ENCODE measurements around the gene HYDIN.
A peak's percentile ranks its signal among the peaks of the same experiment; 100 is the strongest.
"Not testable (repeated sequence)": the region's sequence is repeated elsewhere in the genome, so short reads cannot be mapped to it uniquely, and the experiment has no call there.

Gene HYDIN

DNA sequence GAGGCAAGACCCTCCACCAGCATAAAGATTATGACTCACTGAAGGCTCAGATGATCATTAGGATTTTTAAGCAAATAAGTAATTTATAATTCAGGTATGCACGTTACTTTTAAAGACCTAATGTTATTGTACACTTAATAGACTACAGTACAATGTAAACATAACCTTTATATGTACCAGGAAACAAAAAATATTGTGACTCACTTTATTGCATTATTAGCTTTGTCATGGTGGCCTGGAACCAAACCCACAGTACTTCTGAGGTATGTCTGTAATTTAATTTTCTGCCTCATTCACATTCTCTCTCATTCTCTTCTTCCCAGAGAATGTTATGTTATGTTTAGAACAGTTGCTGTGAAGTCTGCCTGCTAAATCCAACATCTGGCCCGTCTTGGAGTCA is 407.8 kb downstream of the HYDIN start:
- not testable (repeated sequence) for DNase-seq

DNA sequence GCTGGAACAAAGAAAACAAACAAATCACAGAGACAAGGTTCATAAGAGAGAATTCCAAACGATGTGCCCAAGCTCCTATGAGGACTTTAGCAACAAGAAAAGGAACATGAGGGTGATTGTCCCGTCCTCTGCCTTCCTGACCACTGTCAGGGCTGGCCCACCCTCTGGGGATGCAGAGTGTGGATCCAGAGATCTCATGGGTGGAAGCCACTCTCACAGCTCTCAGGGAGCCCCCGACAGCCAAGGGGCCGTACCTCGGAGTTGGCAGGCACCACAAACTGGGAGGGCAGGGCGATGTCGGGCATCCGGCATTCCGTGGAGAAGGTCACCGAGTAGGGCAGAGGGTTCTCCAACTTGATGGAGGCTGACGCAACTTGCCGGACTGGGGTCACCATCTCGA is 412.4 kb downstream of the HYDIN start:
- DNase-seq, result not testable (repeated sequence)

DNA sequence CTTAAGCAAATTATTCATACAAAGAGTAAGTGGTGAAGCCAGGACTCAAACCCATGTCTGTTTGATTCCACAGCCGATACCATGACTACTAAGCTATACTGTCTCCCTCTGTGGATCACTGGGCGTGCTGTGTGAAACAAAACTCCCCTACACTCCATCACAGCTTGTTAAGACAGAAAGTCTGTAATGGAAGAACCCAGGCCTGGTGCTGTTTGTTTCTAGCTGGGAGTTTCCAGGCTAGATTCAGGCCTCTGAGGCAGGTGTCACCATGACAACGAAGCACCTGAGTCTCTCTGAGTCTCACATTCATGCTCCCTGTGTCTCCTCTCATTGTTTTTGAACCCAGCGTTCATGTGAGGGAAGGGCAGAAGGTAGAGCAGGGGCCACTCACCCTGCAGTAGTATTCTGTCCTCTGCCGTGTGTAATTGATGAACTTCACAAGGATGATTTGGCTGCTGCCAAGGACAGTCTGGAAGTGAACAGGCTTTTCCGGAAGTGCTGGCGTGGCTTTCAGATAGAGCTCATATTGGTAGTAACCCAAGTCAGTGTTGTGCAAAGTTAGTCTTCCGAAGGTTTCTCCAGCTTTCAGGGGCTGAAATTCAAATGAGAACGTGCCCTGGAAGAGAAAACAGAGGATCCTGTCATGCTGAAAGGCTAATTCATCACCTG is 421.0 kb downstream of the HYDIN start:
- DNase-seq, result no peak

DNA sequence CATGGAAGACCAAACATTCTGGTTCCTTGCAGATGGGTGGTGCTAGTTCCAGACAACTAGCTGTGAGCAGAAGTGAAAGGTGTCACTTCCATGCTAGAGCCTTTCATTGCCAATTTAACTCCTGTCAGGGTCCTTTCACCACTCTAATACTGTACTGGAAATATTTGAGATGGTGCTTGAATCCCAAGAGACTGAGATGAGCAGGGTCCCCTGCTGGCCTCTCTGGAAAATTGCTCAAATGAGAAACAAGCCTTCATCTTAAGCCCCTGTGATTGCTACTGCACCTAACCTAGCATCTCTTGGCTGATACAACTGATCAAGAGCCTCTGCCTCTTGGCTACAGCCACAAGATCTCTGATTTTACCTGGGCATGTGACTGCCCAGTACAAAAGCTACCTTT is 422.2 kb downstream of the HYDIN start:
- DNase-seq, result no peak

DNA sequence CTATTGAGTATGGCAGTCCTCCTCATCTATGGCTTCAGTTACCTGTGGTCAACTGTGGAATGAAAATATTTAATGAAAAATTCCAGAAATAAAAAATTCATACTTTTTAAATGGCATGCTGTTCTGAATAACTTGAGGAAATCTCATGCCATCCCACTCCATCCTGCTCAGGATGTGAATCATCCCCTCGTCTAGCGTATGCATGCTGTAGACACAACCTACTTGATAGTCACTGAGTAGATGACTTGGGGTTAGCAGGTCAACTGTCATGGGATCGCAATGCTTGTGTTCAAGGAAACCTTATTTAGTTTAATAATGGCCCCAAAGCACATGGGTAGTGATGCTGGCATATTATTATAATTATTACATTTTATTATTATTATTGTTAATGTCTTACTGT is 424.7 kb downstream of the HYDIN start:
- peak; percentile 83 for DNase-seq

DNA sequence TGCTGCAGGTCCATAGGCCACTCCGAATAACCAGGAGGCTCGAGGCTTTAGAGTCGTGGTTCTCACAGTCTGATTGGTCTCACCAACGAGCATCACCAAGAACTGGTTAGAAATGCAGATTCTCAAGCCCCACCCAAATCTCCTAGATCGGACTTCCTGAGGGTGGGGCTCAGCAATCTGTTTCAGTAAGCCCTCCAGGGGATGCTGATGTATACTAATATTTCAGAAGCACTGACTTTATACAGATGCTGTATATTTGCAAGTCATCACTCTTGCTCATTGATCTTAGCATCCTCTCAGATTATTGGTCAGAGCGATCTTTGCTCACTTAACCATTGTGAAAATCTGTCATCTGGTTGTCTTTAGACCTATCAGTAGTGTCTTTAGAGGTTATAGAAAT is 425.1 kb downstream of the HYDIN start:
- no peak for DNase-seq

DNA sequence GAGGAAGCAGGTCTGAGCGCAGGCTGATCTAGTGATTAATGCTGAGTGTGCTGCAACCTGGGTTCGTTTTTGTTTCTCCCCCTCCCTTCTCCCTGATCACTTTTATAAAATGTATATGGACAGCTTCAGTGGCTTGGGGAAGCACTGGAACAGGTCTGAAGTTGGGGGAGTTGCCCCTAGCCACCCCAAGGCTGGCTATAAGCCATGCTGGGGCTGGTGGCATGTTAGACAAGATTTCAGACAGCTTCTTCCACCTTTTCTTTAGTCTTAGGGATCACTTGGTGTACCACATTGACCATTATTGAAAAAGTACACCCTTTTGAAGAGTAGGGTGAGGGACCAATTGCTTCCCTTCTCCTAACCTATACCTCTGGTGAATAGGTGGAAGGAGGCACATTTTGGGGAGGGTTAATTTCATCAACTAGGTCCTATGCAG is 425.8 kb downstream of the HYDIN start:
- DNase-seq, result no peak

DNA sequence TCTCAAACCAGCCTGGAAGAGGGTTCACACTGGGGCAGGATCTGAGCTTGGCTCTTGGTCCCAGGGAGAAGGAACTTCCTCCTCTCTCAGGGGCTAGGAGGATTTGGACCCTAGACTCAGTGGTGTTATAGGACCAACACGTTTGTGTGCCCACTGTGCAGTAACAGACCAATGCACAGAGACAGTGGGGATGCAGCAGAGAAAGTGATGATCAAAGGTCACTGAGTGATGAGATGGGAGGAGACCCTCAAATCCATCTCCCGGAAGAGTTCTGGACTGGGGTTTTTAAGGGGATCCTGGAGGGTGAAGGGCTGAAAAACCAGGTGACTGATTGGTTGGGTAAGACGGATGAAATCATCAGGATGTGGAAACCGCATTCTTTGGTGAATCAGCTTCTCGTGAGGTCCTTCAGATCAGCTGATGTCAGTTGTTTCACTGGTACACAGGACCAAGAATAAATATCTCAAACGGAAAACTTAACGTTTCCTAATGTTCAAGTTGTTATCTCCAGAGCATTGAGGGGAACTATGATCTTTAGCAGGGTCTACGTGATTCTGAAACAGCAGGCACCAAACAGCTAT is 426.3 kb downstream of the HYDIN start:
- peak; percentile 54 for DNase-seq

DNA sequence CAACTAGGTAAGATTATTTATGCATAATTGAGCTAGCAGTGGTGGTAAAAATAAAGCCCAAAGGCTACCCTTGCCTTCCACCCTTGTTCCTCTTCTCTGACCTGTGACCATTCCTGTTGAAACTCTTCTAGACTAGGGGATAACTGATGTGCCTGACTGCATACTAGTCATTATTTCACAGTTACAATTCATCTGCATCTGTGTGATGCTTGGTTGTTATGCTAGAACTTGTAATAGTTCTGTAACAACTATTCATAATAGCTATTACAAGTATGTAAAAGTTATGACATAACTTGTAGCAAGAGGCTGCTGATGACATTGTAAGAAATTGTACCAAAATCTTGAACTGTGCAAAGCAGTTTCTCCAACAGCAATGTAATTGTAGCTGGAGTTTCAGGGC is 427.2 kb downstream of the HYDIN start:
- peak; percentile 23 for DNase-seq

DNA sequence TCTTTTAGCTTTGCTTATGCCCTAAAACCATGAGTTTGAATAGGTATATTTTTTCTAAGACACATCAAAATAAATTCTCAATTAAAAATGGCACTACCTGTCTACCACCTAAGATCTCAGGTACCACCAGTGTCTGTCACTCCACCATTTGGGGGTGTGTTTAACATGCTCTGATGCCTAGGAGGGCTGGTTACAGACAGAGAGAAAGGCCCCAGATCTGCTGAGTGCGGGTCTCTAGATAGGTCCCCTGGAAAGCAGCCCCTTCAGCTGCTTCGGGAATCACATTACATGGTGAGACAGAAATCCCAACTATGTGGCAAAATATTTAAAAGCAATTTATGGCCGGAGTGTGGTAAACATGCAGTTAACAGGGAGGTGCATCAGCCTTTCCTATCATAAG is 428.9 kb downstream of the HYDIN start:
- no peak for DNase-seq

DNA sequence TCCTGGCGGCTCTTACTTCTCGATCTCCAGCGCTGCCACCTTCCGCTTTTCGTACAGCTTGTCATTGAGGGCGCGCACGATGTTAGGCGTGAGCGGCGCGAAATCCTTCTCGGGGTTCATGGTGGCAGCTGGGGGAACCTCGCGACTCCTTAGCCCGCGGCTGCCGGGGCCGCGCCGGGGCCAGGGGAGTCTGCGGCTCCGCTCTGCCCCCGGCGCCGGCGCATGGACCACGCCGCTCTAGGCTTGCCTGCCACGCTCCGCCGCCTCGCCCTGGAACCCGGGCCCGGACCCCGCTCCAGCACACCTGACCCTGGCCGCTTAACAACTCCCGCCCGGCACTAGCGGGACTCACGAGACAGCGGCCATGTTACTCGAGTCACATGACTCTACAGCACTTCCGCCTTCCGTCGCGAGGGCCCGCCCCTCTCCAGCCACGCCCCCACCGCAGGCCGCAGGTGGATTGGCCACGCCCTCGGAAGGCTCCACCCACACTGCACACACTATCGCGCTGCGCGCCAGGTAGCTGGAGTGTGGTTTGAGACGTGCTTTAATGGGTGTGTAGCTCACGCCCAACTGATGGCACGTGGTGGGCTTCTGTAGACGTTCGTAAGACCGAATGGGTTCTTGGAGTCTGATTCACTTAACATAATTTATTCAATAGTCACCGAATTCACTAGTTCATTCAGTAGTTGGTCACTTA is 429.6 kb downstream of the HYDIN start, which contains the start of gene VAC14:
Gene VAC14, minus strand, starts transcription at position 378 of the 700 bp plus-strand sequence. Its CDS starts 258 bp downstream, at position 120.
- DNase-seq, result peak; percentile 79

DNA sequence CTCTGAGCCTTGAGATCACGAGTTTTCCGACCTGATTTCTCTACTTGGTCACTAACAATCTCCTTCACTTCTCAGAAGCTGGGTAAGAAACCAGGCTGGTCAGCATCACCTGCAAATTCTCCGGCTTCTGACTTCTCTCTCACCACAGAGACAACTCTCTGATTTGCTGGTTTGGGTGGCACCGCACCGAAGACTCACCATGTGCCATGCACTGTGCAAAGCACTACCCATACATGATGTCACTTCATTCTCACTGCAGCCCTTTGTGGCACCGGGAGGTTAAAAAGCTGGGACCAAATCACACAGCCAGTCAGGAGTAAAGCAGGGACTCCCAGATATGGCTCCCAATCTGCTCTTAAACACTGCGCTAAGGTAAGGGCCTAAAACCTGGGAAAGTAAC is 430.2 kb downstream of the HYDIN start:
- no peak for DNase-seq

DNA sequence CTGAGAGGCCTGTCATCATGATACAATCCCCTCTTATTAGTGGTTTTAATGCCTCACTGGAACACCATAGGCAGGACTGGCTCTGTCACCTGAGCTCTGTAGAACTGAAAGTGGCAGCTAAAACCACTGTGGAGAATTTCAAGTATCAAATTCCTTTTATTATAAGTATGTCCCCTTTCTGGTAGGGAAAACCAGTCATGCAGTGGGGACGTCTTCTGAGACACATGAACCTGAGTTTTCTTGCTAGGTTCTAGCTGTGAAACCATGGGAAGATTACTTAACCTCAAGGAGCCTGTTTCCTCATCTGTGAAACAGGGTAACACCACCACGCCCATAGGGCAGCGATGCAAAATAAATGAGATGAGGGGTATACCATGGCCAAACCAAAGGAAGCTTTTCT is 434.2 kb downstream of the HYDIN start:
- DNase-seq, result no peak

DNA sequence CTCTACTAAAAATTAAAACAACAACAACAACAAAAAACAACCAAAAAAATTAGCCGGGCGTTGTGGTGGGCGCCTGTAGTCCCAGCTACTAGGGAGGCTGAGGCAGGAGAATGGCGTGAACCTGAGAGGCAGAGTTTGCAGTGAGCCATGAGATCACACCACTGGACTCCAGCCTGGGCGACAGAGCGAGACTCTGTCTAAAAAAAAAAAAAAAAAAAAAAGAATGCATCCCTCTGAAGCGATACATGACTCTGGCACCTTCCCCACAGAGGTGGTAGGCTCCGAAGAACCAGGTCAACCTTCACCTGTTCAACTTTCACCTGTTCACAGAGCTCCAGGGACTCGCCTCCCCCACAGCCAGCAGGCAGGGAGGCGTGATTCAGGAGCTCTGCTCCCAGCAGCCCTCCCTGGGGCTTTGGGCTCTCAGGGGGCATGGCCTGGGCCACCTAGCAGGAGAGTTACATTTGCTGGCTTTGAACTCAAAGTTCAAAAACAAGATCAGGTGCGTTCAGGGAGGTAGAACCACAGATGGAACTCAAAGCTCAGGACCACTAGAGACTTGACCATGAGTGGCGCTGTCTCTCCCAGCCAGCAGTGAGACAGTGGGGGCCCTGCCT is 435.1 kb downstream of the HYDIN start:
- no peak for DNase-seq

DNA sequence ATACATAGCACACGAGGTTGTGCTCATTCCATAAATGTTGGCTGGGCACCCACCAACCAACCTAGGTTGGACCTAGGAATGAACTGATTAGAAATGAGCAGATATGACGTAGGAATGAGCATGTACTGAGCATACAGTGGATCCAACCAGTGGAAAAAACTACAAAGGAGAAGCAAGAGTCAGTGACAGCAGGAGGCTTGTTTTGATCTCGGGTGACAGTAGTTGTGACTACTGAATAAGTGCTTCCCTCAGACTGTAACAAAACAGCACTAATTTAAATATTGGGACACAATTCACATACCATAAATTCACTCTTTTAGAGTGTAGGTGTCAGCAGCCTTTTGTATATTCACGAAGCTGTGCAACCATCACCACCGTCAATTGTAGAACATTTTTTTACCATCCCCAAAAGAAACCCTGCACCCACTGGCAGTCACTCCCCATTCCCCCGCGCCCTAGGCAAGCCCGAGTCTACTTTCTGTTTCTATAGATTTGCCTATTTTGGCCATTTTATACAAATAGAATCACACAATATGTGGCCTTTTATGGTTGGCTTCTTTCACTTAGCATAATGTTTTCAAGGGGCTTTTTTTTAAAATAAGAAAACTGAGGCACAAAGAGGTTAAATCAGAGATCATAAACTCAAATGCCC is 436.5 kb downstream of the HYDIN start:
- DNase-seq, result no peak

DNA sequence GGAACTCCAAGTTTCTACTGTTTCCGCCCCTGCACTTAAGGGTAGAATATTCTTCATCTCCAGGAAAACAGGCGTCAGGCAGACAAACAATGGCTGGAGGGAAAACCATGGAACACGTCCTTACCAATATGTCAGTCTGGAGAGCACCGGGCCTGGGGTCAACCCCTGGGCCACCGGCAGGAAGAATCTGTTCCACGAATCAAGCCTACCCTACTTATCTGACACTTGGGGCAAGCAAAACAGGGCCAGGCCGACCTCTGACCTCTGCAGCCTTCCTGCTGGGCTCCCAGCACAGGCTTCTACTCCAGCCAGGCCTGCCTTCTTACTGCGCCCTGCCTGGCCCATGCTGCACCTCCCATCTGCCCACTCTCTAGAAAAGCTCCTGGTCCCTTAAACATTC is 439.7 kb downstream of the HYDIN start:
- no peak for DNase-seq

DNA sequence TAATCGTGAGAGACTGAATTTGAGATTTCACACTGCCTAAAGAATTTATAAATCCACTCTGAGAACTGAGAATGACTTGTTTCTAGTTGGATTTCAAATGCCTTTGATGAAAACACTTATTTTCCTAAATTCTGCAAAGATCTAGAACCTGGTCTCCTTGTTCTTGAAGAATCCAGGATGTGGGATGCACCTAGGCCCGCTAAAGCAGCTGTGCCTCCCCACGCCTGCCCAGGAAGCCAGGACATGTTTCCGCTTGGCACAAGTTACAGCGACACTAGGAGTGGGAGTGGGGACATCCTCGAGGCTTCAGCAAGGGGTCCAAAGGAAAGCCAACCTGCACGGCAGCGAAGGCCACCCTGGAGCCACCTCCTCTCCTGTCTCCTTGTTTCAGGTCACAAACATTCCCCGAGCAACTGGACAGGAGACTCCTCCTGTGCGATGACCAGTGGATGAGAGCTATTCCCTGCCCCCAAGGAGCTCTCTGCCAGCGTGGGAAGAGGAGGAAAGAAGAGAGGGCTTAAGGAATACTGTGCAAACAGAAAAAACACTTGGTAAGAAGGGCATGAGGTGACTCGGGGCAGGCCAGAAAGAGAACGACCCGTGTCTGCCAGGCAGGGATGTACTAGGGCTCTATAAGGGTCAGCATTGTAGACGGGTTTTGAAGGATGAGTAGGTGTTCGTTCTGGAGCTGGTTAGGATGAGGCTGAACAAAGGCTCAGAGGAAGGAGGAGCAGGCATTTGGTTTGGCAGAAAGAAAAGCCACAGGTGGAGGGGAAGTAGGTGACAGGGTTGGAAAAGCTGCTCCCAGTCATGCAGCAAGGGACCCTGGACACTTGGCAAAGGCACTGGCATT is 440.7 kb downstream of the HYDIN start:
- DNase-seq, result no peak

DNA sequence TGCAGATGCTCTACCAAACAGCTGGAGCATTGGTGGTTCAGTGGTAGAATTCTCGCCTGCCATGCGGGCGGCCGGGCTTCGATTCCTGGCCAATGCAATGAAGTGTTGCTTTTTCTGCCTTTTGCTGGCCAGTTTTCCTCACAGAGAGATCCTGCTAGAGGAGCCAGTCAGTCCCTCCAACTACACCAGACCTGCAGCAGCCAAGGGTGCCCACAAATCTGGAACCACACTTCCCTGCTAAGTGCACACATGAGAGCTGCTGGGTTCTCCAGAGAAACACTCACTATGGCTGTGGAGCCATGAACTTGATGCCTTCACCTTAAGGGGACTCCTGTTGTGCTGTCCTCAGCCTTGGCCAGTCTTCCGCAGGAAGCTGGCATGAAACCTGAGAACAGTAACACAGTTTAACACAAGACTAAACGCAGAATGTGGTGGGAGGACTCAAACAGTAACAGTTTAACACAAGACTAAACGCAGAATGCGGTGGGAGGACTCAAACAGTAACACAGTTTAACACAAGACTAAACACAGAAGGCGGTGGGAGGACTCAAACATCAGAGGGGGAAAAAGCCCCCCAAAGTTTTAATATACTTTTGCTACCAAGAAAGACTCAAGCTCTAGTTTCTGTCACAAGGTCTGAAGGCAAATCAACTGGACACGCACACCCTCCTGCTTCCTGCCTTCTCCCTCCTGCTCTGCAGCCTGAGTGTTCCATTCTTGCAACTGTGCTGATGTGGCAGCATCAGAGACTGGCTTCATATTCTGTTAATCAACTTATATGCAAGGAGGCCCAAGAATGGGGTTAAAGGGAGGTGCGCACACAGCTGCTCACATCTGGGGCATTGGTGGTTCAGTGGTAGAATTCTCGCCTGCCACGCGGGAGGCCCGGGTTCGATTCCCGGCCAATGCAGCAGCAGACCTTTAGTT is 441.6 kb downstream of the HYDIN start:
- DNase-seq, result peak; percentile 80

DNA sequence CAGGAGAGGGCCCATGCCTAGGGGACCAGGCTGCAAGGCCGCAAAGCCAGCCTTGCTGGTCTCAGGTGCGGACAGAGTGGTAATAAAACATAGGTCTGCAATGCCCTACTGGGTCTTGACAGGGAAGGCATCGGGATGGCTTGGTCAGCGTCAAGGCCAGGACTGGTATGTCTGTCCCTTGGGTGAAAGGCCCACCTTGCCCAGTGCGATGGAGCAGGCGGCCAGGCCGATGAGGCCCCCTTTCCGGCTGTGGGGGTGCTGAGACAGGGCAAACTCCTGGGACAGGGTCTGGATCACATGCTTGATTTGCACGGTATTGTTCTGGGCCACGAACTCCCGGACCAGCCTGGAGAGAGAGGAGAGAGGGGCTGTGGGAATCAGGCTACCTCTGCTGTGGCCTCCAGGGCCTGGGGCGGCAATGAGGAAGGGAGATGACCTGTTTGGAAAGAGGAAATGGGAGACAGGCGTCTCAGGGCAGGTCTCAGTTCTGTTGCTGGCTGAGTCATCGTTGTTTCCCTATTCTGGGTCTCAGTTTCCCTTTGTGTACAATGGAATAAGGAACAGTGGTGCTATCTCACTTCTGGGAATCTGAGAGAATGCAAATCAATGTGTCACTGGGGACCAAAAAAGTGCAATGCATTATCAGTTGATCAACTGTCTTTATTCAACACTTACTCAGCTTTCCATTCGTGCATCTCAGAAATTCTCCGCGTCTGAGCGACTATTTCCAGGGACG is 444.3 kb downstream of the HYDIN start:
- DNase-seq, result no peak
